Measurements from ENCODE around the gene SLC25A22.
A peak's percentile ranks its signal among the peaks of the same experiment; 100 is the strongest.

Gene SLC25A22
- long read RNA-seq, donor 1, partial matches to known transcripts = 0 of 1 reads
- long read RNA-seq, donor 1, other reads (novel, unspliced or antisense) = 0 of 1 reads
- long read RNA-seq, donor 2, partial matches to known transcripts = 0 of 3 reads
- long read RNA-seq, donor 2, other reads (novel, unspliced or antisense) = 0 of 3 reads
- long read RNA-seq, donor 3, partial matches to known transcripts = 0 of 1 reads
- long read RNA-seq, donor 3, other reads (novel, unspliced or antisense) = 0 of 1 reads
- long read RNA-seq, donor 4, partial matches to known transcripts = 0 of 5 reads
- long read RNA-seq, donor 4, other reads (novel, unspliced or antisense) = 0 of 5 reads
- long read RNA-seq, donor 5, transcript SLC25A22-228 (10 exons, 2,692 nt) = major isoform, 7 of 8 reads
- long read RNA-seq, donor 5, partial matches to known transcripts = 0 of 8 reads
- long read RNA-seq, donor 5, other reads (novel, unspliced or antisense) = 0 of 8 reads
- long read RNA-seq, donor 6, partial matches to known transcripts = 0 of 3 reads
- long read RNA-seq, donor 6, other reads (novel, unspliced or antisense) = 0 of 3 reads
- long read RNA-seq, donor 7, transcript SLC25A22-228 (10 exons, 2,692 nt) = major isoform, 10 of 36 reads
- long read RNA-seq, donor 7, partial matches to known transcripts = 24 of 36 reads
- long read RNA-seq, donor 7, other reads (novel, unspliced or antisense) = 0 of 36 reads
- long read RNA-seq, donor 8, partial matches to known transcripts = 0 of 3 reads
- long read RNA-seq, donor 8, other reads (novel, unspliced or antisense) = 0 of 3 reads

DNA sequence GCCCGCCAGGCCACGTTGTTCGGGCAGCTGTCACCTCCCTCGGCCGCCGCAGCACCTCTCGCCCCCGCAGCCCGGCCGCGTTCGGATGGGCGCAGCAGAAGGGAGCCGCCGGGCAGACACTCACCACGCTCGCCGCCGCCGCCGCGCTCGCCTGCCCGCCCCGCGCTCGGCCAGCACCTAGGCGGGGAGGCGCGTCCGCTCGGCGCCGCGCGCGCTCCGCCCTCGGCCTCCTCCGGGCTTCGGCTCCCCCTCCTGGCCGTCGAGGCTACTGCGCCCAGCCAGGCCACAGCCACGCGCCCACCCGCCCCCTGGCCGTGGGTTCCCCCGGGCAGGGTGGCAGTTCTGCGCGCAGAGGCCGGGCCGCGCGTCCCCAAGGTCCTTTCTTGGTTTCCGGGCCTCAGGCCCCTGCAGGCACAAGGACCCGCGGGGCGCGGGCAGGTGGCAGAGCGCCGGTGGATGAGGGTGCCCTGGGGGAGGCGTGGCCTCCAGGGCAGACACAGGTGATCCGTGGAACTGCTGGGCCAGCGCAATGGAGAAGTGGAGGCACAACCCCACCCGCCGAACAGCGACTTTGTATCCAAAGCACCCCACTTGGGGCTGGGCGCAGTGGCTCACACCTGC, at the start of gene SLC25A22:
SLC25A22 (minus strand) TSS at position 189 of the 621 bp plus-strand sequence. CDS start 3,275 bp downstream, outside the sequence.
- peak; percentile 88 for DNase-seq

DNA sequence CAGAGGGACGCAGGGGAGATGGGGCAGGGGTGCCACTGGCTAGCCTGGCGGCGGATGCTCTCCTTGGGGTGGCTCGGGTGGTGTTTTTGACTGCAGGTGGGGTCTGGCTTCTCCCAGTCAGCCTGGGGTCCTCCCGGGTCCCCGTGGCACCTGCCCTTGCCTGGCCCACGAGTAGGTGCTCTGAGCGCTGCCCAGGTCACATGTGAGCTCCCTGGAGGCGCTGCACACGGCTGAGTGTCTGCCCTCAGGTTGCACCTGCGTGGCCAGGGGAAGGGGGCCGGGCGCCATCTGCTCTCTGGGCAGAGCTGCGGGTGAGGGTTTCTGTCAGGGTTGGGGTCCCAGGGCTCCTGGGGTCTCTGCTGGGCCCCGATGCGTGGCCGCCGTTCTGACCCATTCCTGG, 49.8 kb upstream of the SLC25A22 start:
- no peak for DNase-seq

DNA sequence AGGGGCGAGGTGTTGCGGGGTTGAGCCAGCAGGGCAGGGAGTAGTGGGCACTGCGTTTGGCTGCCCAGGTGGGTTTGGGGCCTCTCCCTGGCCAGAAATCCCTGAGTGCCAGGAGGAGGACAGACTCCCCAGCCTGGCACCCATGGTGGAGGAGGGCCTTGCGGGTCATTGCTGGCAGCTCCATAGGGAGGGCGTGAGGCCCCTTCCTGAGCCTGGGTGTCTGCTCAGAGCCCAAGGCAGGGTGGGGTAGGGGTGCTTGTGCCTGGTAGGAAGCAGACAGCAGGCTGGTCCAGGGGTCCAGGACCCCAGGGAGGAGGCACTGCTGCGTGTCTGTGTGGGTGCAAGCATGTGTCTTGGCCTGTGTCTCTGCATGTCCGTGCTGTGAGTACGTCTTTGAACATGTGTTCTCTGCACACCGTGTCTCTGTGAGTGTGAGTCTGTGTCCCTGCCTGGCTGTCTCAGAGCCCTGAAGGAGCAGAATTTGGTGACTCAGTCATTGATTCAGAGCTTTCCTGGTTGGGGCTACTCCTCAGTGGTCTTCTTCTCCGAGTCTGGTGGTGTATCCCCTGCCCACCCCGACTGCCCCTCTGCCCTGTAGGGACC, 48.5 kb upstream of the SLC25A22 start:
- DNase-seq = no peak

DNA sequence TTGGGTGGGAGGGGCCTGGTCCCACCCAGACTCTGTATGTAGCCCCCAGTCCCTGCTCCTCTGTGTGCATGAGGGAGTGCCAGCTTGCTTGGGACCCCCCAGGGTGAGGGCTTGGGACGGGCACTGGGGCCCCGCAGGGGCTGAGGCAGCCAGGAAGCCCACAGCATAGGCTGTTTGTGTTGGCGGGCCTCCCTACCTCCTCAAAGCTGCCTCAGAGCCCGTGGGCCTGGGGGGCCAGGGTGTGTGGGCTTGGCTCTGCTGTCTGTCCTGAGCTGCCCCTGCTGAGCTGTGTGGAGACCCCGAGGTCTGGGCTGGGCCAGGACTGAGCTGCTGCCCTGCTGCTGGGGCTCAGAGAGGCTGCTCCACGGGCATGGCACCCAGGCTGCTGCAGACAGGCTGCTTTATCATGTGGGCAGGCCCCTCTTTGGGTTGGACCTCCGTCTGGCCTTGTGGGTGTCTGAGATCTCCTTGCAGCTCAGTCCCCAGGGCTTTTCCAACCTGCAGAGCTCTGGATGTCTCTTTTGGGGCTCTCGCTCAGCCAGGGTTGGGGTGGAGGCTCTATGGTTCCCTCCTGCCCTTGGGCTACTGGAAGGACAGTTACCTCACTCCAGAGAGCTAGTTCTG, 47.9 kb upstream of the SLC25A22 start:
- DNase-seq = no peak

DNA sequence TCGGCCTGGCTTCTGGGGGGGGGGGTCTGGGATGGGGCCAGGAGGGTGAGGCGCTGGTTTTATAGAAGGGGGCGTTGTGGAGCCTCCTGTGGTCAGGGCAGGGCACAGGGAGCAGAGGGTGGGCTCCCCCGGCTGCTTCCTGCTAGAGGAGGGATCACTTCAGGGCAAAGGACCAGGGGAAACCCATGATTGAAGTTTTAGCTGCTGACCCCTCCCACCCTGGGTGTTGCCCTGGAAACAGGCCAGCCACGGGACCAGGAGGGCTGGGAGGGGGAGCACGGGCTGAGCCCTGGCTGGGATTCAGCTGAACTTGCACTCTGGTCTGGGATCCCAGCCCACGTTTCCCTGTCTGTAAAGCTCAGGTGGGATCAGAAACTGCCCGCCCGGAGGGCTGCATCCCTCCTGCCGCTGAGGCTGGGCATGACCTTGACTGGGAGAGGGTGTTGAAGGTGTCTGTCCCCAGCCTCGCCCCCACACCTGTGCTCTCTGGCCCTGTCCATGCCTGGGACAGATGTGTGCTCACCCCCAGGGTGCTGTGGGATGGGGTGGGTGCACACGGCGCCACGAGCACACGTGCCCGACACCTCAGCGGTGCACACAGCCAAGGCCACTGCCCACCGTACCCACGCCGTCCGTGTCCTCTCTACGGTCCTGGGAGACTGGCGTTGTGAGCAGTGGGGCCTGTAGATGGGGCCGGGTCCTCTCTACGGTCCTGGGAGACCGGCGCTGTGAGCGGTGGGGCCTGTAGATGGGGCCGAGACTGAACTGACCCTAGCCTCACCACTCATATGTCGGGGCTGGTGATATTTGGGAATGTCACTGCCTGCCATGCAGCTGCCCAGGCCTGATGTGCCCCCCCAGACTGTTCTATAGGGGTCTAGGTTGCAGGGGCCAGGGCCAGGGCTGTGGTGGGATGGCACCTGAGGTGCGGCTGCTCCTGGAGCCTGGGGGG, 46.9 kb upstream of the SLC25A22 start:
- no peak for DNase-seq

DNA sequence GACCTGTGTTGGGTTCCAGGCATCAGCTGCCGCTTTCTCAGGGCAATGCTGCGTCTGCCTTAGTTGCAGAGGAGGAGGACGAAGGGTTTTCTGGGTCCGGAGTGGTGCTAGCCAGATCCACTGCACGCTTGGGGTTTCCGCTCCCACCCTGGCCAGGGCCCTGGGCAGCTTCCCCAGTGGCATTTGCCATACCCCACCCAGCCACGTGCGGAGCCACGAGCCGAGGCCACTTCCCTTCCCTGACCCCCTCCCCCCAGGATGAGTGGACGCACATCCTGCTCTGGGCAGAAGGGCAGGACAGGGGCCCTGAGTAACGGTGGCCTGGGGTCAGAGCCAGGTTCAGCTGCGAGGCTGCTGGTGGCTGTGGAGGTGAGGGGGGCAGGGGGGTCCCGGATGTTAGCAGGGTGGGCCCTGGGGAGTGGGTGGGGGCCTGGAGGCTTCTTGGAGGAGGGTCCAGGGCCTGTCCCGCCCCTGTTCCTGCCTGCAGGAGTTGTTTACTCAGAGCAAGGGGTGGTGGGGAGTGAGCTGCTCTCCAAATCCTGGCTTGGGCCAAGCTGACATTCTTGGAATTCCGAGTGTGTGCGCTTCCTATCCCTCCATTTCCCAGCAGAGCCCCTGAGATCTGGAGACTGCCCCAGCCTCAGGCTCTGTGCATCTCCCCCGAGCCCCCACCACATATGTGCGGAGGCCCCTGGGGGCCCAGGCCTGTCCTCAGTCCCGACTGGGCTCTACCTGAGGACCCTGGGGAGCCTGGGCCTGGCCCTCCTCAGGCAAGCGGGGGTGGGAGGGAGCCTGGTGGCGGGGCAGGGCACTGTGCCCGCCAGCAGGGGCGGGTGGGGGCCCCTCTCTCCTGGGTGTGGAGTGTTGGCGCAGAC, 46.0 kb upstream of the SLC25A22 start:
- no peak for DNase-seq

DNA sequence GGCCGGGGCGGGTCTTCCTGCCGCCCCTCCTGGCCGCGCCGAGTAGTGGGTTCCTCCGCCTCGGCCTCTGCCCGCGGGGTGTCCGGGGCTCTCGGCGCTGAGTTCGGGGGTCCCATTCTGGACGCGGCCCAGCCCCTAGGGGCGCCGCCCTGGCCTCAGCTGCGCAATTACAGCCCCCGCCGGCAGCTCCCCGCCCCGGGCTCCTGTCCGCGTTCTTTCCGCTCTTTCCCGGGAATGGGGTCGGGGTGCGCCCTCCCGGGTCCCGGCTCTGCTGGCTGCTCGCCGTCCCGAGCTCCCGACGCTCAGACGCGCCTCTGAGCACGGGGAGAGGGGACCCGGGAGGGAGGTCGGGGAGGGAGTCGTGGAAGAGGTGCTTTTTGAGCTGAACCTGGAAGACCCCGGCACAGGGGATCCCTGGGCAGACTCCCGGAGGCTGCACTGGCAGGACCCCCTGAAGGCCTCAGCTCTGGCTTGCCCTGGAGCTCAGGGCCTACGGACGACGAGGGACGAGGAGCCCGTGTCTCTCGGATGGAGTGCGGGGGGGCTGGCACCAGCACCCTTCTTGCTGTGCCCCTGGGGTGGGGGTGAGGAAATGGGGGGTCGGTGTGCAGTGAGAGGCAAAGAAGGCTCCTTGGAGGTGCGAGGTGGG, 45.1 kb upstream of the SLC25A22 start:
- no peak for DNase-seq

DNA sequence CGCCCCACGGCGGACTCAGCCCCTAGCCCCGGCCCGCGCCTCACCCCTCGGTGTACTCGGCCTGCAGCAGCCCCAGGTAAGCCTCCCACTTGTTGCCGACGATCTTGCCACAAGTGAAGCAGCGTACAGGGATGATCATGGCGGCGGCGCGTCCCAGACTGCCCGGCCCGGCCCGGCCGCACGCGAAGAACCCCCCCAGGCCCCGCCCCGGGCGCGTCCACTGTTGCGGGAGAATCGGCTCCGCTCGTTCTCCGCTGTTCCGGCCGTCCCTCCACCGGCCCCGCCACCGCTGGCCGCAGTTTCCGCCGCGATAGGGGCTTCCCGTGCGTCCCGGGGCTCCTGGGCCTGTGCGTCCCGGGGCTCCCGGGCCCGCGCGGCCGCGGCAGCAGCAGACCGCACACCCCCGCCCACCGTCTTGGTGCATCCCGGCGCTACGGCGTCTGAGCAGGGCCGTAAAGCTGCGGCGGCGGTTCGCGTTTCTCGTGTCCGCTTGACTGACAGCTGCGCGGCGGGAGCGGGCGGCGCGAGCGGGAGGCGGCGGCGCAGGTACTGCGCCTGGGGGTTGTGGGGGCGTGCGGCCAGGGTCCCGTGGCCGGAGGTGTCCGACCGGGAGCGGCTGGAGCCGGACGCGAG, 44.4 kb upstream of the SLC25A22 start, which contains the start of the genes POLR2L and TSPAN4:
POLR2L (minus strand) TSS at position 160 of the 633 bp plus-strand sequence; CDS start at position 139, 21 bp downstream.
TSPAN4 (plus strand) TSS at position 483 of the 633 bp plus-strand sequence. CDS start 7,453 bp downstream, outside the sequence.
- peak; percentile 98 for DNase-seq

DNA sequence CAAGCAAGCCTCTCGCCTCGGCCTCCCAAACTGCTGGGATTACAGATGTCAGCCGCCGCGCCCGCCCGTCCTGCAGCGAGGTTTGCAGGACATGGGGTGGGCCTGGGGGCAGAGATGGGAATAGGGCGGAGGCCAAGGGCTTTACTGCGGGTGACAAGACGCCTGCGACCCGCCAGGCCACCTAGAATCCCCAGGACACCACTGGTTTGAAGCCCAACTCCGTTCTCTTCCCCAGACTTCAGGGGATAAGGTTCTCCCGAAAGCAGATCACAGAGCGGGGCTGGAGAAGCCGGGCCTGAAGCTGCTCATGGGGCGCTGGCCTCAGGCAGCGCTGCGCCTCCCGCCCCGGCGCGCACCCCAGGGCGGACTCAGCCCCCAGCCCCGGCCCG, 43.9 kb upstream of the SLC25A22 start:
- DNase-seq = peak; percentile 69

DNA sequence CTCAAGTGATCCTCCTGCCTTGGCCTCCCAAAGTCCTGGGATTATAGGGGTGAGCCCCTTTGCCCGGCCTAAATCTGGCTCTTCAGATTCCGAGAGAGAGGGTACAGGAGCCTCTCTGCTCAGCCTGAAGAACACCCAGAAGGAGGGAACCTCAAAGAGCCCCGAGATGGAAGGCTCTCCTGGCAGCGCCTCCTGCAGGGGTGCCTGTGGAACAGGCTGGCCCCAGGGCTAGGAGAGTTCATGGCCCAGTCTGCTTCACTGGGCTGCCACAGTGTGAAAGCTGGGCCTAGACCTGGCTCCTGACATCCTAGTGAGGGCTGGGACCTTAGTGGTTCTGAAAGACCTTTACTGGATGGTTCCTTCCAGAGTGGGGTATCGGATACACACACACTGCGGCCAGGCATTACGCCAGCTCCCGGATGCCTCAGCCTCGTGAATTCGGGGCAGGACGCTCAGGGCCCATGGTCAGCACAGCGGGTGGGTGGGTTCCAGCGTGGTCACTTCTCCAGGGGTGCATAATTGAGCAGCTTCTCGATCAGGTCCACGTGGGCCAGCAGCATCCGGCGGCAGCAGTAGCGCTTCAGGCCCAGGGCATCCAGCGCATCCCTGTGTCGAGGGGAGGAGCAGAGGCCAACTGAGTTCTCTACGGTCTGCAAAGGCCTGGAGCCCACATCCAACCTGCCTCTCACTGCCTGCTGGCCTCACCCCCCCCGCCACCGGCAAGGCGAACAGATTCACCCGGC, 42.0 kb upstream of the SLC25A22 start:
- no peak for DNase-seq

DNA sequence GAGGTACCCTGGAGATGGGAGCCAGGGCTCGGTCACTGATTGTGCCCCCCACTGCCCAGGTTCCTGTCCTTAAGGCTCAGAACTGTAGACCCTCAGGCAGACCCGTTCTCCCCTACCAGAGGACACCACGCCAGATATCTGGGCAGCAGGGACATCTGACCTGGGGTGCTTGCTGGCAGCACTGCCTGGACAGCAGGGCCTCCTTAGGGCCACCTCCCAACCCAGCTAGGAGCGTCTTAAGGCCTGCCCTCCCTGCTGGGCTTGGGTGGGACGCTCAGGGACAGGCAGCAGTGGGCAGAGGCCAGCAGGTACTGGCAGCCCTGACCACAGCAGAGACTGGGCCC, 41.2 kb upstream of the SLC25A22 start:
- DNase-seq = no peak

DNA sequence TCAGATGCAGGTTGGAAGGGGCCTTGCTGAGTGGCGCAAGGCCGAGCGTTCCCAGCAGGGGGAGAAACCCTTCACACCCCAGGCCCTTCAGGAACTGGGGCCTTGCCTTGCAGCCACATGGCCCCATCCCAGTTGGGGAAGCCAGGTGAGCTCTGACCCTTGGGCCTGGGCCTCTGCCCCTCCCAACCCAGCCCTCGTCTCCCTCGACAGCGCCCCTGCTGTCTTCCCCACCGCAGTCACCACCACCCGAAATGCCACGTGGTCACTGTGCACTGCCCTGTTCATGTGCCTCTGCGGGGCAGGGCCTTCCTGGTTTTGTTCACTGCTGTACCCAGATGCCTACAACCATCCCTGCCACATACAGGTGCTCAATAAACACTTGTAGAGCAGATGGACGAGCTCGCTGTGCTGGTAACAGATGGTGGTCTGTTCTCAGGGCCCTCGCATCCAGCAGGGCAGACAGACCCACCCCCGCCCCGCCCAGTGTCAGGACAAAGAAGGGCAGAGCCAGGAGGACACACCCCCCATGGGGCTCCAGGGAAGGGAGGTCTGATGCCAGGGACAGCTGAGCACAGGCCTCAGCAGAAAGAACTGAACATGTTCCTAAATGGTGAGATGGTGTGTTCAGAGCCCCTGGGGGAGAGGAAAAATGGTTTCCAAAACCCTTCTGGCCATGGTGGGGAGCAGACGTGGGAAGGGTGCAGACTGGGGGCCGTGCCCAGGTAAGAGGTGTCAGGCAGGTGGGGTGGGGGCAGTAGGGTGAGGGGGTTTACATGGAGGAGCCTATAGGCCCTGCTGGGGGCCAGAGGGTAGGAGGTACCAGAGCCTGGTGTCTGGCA, 40.6 kb upstream of the SLC25A22 start:
- no peak for DNase-seq

DNA sequence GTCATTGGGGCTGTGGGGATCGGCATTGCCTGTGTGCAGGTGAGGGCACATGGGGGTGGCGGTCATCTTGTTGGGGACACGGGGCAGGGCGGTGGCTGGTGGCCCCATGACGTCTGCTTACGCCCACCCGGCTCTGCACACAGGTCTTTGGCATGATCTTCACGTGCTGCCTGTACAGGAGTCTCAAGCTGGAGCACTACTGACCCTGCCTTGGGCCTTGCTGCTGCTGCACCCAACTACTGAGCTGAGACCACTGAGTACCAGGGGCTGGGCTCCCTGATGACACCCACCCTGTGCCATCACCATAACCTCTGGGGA, 39.9 kb upstream of the SLC25A22 start:
- DNase-seq = no peak

DNA sequence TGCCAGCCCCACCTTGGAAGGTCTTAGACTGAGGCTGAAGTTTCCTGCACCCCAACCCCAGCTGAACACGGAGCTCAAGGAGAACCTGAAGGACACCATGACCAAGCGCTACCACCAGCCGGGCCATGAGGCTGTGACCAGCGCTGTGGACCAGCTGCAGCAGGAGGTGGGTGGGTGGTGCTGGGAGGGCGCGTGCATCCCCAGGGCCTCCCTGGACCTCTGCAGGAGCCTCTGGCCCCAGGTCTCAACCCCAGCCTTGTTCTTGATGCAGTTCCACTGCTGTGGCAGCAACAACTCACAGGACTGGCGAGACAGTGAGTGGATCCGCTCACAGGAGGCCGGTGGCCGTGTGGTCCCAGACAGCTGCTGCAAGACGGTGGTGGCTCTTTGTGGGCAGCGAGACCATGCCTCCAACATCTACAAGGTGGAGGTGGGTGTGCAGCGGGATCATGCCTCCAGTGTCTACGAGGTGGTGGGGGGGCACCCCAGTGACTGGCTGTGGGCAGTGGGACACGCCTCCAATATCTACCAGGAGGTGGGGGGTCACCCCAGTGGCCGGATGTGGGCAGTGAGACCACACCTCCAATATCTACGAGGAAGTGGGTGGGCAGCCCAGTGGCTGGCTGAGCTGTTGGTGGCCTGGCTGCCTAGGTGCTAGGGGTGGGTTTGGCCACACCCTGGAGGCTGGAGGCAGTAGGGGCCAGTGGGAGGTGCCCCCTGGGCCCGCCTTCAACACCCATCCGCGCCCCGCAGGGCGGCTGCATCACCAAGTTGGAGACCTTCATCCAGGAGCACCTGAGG, 39.3 kb upstream of the SLC25A22 start:
- DNase-seq = no peak

DNA sequence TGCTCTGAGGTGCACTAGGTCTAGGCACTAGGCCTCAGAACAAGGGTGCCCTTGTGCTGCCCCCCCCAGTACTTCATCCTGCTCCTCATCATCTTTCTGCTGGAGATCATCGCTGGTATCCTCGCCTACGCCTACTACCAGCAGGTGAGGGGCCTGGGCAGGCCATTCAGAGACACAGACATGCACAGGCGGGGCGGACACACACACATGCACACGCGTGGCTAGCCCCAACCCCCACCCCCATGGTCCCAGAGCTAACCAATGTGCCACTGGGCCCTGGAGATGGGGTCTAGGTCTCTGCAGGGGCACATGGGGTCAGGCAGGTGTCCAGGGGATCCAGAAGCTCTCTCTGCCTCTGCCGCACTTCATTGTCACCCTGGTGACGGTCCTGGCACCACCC, 38.6 kb upstream of the SLC25A22 start:
- no peak for DNase-seq

DNA sequence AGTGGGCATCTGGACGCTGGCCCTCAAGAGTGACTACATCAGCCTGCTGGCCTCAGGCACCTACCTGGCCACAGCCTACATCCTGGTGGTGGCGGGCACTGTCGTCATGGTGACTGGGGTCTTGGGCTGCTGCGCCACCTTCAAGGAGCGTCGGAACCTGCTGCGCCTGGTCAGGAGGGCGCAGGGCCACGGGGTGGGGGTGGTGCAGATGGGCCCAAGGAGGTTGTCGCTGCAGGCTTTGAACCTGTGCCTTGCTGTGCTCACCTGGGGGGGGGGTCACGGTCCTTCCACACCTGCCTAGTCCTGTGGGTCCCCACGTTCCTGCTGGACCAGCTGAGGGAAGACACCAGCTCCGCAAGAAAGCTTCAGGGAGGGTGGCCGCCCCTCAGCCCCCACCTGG, 38.2 kb upstream of the SLC25A22 start:
- DNase-seq = no peak
